NCI-H146 (cell line): ENCODE data around the gene KLF1.
A peak's percentile ranks its signal among the peaks of the same experiment; 100 is the strongest.
"Not testable (repeated sequence)": the region's sequence is repeated elsewhere in the genome, so short reads cannot be mapped to it uniquely, and the experiment has no call there.

ENCODE experiments used
- DNase-seq: peaks from one replicate; lab custom pipeline; 2025; lab: John Stamatoyannopoulos, UW

Gene KLF1

GRCh38 chr19:12867120-12868099 is 19.6 kb downstream of the KLF1 start:
- no peak for DNase-seq

DNA sequence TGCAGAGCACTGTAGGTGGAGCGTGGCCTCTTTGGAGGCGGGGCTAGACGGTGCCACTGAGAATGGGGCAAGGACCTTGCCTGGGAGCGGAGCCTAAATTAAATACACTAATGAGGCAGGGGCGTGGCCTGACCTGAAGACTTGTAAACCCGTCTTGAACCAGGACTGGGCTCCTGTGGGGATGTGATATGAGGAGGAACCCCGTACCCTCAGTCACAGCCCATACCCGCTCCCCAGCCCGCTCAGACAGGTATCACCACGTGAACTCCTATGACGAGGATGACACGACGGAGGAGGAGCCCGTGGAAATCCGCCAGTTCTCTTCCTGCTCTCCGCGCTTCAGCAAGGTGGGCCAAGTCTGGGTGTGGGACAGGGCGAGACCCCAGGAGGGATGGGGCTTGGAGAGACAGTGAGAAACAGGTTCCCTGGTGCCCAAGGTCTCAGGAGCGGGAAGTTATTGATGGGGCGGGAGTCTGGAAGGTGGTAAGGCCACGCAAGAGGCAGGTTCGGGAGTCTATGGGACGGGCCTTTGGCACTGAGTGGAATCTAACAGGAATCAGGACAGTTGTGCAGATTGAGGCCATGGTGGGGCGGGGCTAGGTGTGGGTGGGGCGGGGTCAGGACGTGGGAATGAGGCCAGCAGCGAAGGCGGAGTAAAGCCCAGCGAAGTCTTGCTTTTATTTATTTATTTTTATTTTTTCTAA is 20.4 kb downstream of the KLF1 start:
- DNase-seq = no peak

DNA sequence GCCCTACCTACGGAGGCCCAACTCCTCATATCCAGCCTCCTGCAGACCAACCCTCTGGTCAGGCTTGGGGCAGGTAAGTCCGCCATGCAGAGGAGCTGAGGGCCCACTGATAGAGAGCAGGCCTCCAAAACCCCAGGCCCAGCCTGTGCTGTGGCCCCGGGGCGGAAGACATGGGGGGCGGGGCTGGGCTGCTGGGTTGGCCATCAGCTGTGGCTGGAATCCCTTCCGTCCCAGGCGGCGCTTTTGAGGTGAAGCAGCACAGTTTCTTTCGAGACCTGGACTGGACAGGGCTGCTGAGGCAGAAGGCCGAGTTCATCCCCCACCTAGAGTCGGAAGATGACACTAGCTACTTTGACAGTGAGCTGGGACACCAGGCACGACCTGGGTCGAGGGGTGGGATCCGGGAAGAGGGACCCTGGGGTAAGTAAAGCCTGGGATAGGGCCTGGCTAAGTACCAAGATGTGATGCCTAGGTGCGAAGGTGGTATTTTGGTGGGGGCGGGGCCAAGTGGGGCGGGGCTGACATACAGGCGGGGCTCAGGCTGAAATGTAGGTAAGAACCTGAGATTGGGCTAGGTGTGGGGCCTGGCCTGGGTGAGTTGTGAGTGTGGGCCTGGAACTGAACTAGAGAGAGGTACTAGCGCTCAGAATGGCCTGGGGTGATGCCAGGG is 21.1 kb downstream of the KLF1 start:
- DNase-seq = no peak

- no peak for DNase-seq
Observed at GRCh38 chr19:12864721-12865715, 22.0 kb downstream of the KLF1 start.

- DNase-seq = no peak
Observed at GRCh38 chr19:12864143-12864542, 22.9 kb downstream of the KLF1 start.

DNA sequence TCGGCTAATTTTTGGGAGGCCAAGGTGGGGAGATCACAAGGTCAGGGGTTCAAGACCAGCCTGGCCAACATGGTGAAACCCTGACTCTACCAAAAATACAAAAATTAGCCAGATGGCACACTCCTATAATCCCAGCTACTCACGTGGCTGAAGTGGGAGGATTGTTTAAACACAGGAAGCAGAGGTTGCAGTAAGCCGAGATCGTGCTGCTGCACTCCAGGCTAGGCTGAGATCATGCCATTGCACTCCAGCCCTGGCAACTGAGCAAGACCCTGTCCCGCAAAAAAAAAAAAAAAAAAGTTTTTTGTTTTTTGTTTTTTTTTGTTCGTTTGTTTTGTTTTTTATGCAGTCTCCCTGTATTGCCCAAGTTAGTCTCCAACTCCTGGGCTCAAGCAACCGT is 27.5 kb downstream of the KLF1 start:
- no peak for DNase-seq

DNA sequence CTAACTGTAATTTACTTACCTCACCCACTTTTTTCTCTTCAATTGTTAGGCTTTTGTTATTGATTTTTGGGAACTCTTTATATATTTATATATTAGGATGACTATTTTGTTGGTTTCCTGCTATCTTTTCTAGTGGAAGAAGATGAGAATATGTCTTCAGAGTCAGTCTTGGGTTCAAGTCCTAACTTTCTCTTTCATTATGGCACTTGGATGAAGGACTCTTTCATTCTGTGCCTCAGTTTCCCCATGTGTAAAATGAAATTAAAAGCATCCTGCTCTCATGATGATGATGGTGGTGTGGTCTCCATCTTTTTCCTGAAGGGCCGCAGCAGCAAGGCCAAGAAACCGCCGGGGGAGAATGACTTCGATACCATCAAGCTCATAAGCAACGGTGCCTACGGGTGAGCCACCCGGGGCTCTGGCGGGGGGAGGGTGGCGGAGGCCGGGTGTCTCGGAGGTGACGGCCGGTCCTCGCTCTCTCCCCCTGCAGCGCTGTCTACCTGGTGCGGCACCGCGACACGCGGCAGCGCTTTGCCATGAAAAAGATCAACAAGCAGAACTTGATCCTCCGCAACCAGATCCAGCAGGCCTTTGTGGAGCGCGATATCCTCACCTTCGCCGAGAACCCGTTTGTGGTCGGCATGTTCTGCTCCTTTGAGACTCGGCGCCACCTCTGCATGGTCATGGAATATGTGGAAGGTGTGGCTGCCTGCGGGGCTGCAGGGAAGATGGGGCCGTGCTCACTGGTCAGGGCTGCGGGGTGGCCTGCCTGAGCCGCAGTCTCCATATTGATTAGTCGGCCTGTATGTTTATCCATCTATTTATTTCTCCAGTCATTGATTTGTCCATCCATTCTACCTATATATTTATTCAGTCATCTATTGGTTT is 28.7 kb downstream of the KLF1 start:
- no peak for DNase-seq

DNA sequence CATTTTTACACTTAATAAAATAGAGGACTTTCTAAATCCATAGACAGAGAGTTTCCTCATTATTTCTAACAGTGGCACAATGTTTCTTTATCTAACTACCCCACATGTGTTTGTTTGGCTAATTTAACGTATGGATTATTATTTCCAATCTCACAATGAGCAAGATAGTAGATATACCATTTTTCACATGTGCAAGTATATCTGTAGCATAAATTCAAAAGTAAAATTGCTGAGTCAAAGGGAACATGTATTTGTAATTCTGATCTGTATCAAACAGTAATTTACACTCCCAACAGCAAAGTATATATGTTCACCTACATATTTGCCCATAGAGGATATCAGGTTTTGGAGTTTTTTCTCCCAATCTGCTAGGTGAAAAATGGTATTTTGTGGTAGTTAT is 30.3 kb downstream of the KLF1 start:
- no peak for DNase-seq

DNA sequence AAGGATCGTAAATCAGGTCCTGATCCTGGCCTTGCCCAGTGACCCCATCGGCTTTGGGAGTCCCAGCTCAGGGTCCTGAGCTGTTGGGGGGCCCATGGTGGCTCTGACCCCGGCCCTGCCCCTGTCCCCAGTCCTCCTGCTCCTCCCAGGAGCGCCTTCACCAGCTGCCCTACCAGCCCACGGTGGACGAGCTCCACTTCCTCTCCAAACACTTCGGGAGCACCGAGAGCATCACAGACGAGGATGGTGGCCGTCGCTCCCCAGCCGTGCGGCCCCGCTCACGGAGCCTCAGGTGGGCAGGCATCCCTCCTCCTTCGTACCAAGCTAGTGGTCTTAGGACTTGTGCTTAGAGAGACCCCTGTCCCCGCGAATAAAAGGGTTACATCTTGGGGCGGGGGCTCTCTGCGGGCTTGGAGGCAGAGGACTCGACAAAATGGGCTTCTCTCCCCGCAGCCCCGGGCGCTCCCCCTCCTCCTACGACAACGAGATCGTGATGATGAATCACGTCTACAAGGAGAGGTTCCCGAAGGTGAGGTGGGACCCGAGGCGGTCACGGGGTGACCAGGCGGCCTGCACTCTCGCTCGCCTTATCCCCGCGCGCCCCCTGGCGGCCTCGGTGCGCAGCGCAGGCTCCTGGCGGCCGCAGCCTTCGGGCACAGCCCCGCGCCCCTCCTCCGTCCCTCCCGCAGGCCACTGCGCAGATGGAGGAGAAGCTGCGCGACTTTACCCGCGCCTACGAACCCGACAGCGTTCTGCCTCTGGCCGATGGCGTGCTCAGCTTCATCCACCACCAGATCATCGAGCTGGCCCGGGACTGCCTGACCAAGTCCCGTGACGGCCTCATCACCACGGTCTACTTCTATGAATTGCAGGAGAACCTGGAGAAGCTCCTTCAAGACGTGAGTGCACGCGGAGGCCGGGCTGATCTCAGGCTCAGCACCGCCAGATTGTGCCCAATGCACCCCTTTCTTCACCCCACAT is 39.6 kb downstream of the KLF1 start:
- DNase-seq = peak; percentile 69

- DNase-seq = not testable (repeated sequence)
Observed at GRCh38 chr19:12846613-12847012, 40.4 kb downstream of the KLF1 start.

GRCh38 chr19:12843999-12844732 is 42.8 kb downstream of the KLF1 start:
- no peak for DNase-seq

- DNase-seq = no peak
Observed at GRCh38 chr19:12843328-12843727, 43.7 kb downstream of the KLF1 start.

GRCh38 chr19:12842511-12842910 is 44.5 kb downstream of the KLF1 start:
- DNase-seq = no peak

DNA sequence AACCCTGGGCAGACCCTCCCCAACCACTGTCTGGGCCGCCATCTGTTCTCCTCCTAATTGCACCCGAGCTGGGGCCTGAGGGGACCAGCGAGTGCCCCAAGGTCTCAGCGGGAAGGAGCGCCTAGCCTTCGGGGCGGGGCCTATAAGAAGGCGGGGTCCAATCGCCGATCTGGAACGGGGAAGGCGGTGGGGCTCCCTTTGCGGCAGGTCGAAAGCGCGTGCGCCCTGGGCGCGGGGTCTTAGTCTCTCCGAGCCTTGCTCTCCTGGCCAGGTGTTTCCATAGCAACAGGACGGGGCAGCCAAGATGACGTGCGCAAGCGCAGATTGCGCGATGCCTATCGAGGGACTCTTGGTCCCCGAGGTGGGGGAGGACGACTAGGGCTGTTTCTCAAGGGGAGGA is 45.9 kb downstream of the KLF1 start:
- DNase-seq = no peak

- DNase-seq = peak; percentile 70
Observed at GRCh38 chr19:12840091-12841079, 46.6 kb downstream of the KLF1 start.

DNA sequence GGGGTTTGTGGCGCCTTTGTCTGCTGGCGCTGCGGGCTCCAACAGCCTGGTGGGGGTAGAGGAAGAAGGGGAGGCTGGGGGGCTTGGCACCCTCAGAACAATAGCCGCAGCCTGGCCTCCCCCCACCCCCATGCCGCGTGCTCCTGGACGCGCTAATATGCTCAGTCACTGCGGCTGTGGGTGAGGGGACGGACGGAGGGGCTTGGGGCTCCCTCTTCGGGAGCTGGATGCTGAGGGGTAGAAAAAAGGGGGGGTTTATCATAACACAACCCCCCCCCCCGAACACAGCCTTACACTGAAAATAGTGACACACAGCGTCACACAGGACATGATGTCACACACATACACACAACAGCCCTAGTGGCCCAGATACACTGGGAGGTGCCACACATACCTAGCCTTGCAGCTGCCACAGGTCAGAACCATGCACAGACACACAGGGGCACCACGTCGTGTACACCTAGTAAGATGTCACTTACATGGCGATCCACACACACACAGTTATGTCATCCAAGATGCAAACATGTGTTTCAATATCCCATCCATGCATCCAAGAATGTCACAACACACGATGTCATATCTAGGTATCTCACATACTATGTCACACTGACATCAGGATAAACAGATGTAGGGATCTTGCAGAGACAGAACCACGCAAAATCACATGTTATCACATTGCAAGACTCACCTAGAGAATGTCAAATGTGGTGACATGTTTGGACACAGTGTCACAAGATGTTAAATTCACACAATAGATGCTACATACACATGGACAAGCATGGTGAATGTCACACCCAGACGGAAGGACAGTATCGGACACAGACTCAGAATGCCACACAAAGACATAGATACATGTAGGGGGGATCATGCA is 47.9 kb downstream of the KLF1 start:
- DNase-seq = peak; percentile 49
